GM10266 (cell line): ENCODE data around the gene VPS37B.
"Not testable (repeated sequence)": the region's sequence is repeated elsewhere in the genome, so short reads cannot be mapped to it uniquely, and the experiment has no call there.

Experiments
- DNase-seq: peaks from one replicate; pipeline ENCODE4 v3.0.0; 2012; ENCODE audit errors: extremely low spot score
- CTCF ChIP-seq: IDR thresholded peaks from 2 replicates; pipeline ENCODE4 v1.5.1; 2012; ENCODE audit warnings: mild to moderate bottlenecking, low read depth; ENCODE audit not compliant: control insufficient read depth, insufficient read depth; ENCODE audit errors: missing control alignments

Gene VPS37B

DNA sequence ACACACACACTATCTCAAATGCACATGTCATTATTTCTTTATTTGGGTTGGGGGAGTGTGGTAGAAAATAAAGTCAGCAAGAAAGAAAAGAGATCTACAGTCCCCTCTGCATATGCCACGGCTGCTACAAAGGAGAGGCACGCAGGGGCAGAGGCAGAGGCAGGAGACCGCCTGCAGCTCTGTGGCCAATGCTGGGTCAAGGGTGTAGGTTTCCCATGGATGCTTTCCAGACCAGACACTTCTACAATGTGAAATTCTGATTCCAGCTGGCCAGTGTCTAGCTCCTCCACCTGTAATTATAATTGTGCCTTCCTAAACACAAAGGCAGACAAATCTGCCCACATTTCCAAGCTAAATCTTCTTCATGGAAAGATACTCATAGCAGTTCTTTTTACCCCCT lies 19.2 kb downstream of the VPS37B start:
- TF ChIP-seq CTCF = no peak
- no peak for DNase-seq

DNA sequence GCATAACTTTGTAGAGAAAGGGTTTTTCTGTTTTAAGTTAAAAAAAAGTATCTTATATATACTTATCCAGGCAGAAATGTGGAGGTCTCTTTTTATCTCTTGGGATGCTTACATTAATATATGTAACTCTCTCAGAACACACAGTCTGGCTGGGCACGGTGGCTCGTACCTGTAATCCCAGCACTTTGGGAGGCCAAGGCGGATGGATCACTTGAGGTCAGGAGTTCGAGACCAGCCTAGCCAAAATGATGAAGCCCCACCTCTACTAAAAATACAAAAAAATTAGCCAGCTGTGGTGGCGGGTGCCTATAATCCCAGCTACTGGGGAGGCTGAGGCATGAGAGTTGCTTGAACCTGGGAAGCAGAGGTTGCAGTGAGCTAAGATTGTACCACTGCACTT lies 19.6 kb downstream of the VPS37B start:
- DNase-seq = not testable (repeated sequence)

DNA sequence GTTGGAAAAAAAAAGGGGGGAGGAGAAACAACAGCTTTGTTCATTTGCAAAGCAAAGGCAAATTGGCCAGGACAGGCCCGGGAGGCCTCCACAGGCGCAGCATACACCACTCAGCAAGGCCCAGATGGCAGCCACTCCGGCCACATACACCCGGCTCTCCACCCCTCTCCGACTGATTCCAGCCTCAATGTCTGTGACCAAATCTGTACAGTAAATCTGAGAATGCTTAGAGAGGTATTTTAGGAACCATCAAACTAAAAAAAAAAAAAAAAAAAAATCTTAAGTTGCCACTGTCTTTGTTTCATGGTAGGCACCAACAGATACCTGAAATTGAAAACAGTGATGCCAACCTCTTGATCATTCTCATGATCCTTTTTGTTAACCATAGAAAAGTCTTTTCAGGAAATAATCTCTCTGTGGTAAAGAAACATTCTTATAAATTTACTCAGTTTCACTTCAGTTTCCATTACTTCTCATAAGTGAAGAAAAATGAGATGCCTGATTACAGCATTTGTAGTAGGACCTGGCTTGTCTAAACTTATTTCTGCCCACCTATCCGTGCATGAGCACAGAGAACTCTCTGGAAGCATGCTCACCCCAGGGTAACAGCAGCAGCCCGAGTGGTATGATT lies 20.2 kb downstream of the VPS37B start:
- no peak for TF ChIP-seq CTCF
- peak; percentile 63 for DNase-seq

- TF ChIP-seq CTCF = no peak
- DNase-seq = no peak
Measured at GRCh38 chr12:122874081-122874480, 21.8 kb downstream of the VPS37B start.

DNA sequence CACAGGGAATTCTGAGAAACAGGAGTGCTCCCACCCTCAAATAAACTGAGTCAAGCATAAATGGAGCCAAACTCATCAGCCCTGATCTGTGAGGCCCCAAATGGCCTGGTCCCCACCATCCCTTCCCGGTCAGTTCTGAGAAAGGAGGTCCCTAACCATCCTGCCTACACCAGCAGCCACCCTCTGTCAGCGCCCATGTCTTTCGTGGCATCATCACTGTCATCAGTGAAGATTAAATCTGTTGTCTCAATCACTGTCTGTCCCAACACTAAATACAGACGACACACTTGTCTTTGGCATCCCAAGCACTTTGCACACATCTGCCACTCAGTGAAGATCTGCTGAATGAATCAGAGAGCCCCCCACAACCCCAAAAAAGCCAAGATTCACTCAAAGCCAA lies 22.4 kb downstream of the VPS37B start:
- no peak for DNase-seq
- TF ChIP-seq CTCF = no peak

GRCh38 chr12:122872815-122873361 lies 23.0 kb downstream of the VPS37B start:
- TF ChIP-seq CTCF = no peak
- no peak for DNase-seq

DNA sequence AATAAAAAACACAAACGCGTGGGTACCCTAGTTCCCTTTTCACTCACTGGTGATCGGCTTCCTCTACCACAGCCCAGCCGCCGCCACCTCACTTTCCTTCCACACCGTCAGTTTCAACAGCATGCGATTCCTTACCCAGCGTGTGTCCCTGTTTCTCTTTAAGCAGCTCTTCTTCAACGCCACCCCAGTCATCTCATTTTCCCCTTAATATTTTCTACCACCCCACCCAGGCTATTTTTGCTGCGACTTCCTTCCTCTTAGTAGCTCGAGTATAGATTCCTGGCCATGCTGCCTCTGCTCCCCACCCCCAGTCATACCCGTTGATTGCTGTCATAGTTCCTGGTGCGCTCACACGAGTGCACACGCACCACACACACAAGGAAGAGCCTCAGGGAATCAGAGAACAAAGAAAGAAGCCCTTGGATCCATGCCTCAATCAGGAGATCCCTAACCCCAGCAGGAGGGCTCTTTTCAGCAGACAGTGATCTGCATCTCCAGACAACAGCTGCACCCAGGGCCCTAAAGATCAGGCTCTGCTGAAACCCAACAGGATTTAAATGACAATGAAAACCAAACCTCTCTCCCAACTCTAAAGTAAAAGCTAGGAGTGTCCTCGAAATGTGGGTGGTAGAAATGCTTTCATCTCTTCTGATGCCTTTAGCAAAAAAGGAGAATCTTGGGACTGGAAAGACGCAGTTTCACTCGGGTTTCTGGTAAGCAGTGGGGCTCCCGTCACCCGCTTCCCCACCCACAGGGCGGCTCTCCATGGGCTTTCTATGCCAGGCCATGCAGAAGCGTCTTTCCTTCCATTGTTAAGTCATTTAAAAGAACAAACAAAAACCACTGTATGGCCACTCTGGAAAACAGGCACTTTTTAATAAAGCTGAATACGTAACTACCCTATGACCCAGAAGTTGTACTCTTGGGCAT lies 23.8 kb downstream of the VPS37B start:
- no peak for TF ChIP-seq CTCF
- no peak for DNase-seq
